Kidney glomerular epithelial cell (primary cell): ENCODE measurements around the gene ACTL7A.
A peak's percentile ranks its signal among the peaks of the same experiment; 100 is the strongest.
"Not testable (repeated sequence)": the region's sequence is repeated elsewhere in the genome, so short reads cannot be mapped to it uniquely, and the experiment has no call there.

ENCODE experiments used
- DNase-seq: peaks from one replicate; lab custom pipeline; 2025; lab: John Stamatoyannopoulos, UW

The ACTL7A gene

GRCh38 chr9:108861997-108862396 lies at the start of gene ACTL7A:
Gene ACTL7A, plus strand, starts transcription at chr9:108862266. Its CDS starts 57 bp downstream, at chr9:108862323.
- DNase-seq: no peak

GRCh38 chr9:108812396-108813025 lies 49.6 kb upstream of the ACTL7A start:
- no peak for DNase-seq

GRCh38 chr9:108813951-108814601 lies 48.0 kb upstream of the ACTL7A start:
- DNase-seq: peak; percentile 47

GRCh38 chr9:108815156-108815555 lies 46.9 kb upstream of the ACTL7A start:
- no peak for DNase-seq

- DNase-seq: no peak
Measured at GRCh38 chr9:108816037-108816436, 46.0 kb upstream of the ACTL7A start.

GRCh38 chr9:108823829-108824228 lies 38.2 kb upstream of the ACTL7A start:
- no peak for DNase-seq

- DNase-seq: no peak
Measured at GRCh38 chr9:108830272-108830671, 31.8 kb upstream of the ACTL7A start.

- DNase-seq: no peak
Measured at GRCh38 chr9:108831496-108832178, 30.4 kb upstream of the ACTL7A start.

GRCh38 chr9:108832179-108832500 lies 29.9 kb upstream of the ACTL7A start:
- DNase-seq: no peak

GRCh38 chr9:108834959-108835665 lies 27.0 kb upstream of the ACTL7A start:
- DNase-seq: no peak

GRCh38 chr9:108835831-108836230 lies 26.2 kb upstream of the ACTL7A start:
- no peak for DNase-seq

GRCh38 chr9:108836319-108836718 lies 25.7 kb upstream of the ACTL7A start:
- DNase-seq: no peak

- no peak for DNase-seq
Measured at GRCh38 chr9:108836781-108837180, 25.3 kb upstream of the ACTL7A start.

GRCh38 chr9:108837530-108837929 lies 24.5 kb upstream of the ACTL7A start:
- DNase-seq: no peak

- DNase-seq: no peak
Measured at GRCh38 chr9:108838017-108838416, 24.0 kb upstream of the ACTL7A start.

- not testable (repeated sequence) for DNase-seq
Measured at GRCh38 chr9:108839561-108839960, 22.5 kb upstream of the ACTL7A start.

GRCh38 chr9:108842610-108843295 lies 19.3 kb upstream of the ACTL7A start:
- DNase-seq: no peak

- DNase-seq: no peak
Measured at GRCh38 chr9:108844391-108844790, 17.7 kb upstream of the ACTL7A start.

GRCh38 chr9:108844856-108845255 lies 17.2 kb upstream of the ACTL7A start:
- no peak for DNase-seq

GRCh38 chr9:108845507-108845906 lies 16.6 kb upstream of the ACTL7A start:
- DNase-seq: no peak

GRCh38 chr9:108845947-108846346 lies 16.1 kb upstream of the ACTL7A start:
- no peak for DNase-seq

GRCh38 chr9:108848296-108848695 lies 13.8 kb upstream of the ACTL7A start:
- not testable (repeated sequence) for DNase-seq
